Pancreas (tissue), 10 donors: Measurements from ENCODE around the gene PHACTR2. TPM values are rescaled to one million over a fixed set of nuclear protein-coding genes. Genes with fewer than 3 reads are reported as not detected.

Experiments
- ATAC-seq, 4 donors: fragments of 200-7000 bp; cut with Tn5 transposase; one replicate each; pipeline versions ENCODE4 v1.8.0 to v1.9.1; 2020; ENCODE audit warnings: mild to moderate bottlenecking in 4 of 4, moderate library complexity in 4 of 4
- DNase-seq, 6 donors: peaks; one replicate each; pipeline ENCODE4 v3.0.0-alpha.2; 2020
- FAIRE-seq: peaks from 2 replicates; lab custom pipeline; 2012; peaks lifted over from hg19 to GRCh38; lab: Jason Lieb, UNC
- H3K27ac ChIP-seq, 4 donors: fragments of 200-600 bp; sonication (generic); 1 replicate in 3 of 4; 2 replicates in 1 of 4; pipeline versions ENCODE4 v1.5.0 to v1.8.0; 2020
- H3K27me3 ChIP-seq, 4 donors: fragments of 200-600 bp; one replicate each; pipeline ENCODE4 v1.8.0; 2021
- H3K36me3 ChIP-seq, 3 donors: fragments of 200-600 bp; sonication (generic) in 1 of 3; one replicate each; pipeline versions ENCODE4 v1.5.0 to v1.8.0; 2020 to 2021
- H3K4me1 ChIP-seq, 3 donors: fragments of 200-600 bp; one replicate each; pipeline ENCODE4 v1.8.0; 2021
- H3K4me3 ChIP-seq, 4 donors: fragments of 200-600 bp; sonication (generic) in 2 of 4; one replicate each; pipeline versions ENCODE4 v1.5.0 to v1.8.0; 2020 to 2021
- H3K9me3 ChIP-seq, 4 donors: fragments of 200-600 bp; one replicate each; pipeline ENCODE4 v1.8.0; 2021
- WGBS, 2 donors: extraction: QIAGEN DNeasy Blood & Tissue Kit; methylation state at CpG; one replicate each; pipeline ENCODE4 v1.1.7; 2013; 5-methylcytosine and 5-hydroxymethylcytosine counted together
- intact Hi-C, 3 donors: fragments of 100-400 bp; cut with DNase I; formaldehyde crosslinking; loops; one replicate each; pipeline versions ENCODE4 v1.11.1 to v1.14.2; 2022
- polyA plus RNA-seq, 2 donors: library from polyadenylated mRNA; stranded (reverse); fragments of 200-250 nt; gene quantifications; one replicate each; pipeline ENCODE4 v1.2.3, GENCODE V29; 2013
- total RNA-seq, 6 donors: library from RNA; stranded (reverse); fragmentation: NEBNext Ultra II Directional in 4 of 6; extraction: Animal tissue kit (Norgen Biotek cat#: 25700) in 4 of 6; gene quantifications; one replicate each; pipeline versions ENCODE4 v1.2.1 to v1.2.4, GENCODE V29; 2021 to 2023
- TF ChIP-seq, protein P1 (sequence below), 4 donors: fragments of 200-600 bp; sonication (generic) in 3 of 4; IDR thresholded peaks; one replicate each; pipeline versions ENCODE4 v1.5.0 to v1.8.0; 2021; ENCODE audit warnings: antibody characterized with exemption in 4 of 4
- donor health status: healthy with polysubstance abuse.
- donor health status: DM: no; HTN: no; CAD: no; lungs with moderate emphysema.
- donor health status: DM: no; HTN: no; CAD: no.
- donor health status: control.
- donor health status: control.
- donor health status: Bipolar disorder and iron deficiency.
- donor health status: DM: yes; HTN: yes; CAD: no.
- donor health status: DM: no; HTN: no; CAD: no.
- donor health status: DM: no; HTN: no; CAD: no.
- donor health status: DM: yes; HTN: yes; CAD: no.

Gene PHACTR2
- total and polyA plus RNA-seq, 8 donors = 2.7 to 19.0 (median 8.9) TPM

DNA sequence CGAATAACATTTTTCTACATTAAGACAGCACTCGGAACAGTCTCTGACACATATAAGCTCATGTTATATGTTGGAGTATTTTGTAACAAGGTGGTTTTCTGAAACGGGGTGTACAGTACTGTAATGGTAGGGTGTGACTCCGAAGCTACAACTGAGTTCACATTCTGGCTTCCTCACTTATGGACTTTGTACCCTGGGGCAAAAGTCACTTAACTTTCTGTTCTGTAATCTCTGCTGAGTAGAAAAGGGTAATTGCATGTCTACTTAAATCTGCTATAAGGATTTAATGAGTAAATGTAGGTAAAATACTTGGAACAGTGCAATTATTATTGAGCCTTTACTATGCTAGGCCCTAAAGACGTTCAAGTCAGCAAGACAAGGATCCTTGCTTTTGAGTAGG is 160.6 kb downstream of the PHACTR2 start:
- Histone ChIP-seq H3K4me3 (no peak overlapping the region), H3K27me3 (no peaks in the 10 kb centered on the region), H3K4me1 (no peaks in the 10 kb centered on the region), H3K36me3 (no peaks in the 10 kb centered on the region), H3K27ac (no peak overlapping the region), H3K9me3 (no peaks in the 10 kb centered on the region)
- DNase-seq (no peak), ATAC-seq (no peak), FAIRE-seq (no peak)
- TF ChIP-seq, protein P1, sequence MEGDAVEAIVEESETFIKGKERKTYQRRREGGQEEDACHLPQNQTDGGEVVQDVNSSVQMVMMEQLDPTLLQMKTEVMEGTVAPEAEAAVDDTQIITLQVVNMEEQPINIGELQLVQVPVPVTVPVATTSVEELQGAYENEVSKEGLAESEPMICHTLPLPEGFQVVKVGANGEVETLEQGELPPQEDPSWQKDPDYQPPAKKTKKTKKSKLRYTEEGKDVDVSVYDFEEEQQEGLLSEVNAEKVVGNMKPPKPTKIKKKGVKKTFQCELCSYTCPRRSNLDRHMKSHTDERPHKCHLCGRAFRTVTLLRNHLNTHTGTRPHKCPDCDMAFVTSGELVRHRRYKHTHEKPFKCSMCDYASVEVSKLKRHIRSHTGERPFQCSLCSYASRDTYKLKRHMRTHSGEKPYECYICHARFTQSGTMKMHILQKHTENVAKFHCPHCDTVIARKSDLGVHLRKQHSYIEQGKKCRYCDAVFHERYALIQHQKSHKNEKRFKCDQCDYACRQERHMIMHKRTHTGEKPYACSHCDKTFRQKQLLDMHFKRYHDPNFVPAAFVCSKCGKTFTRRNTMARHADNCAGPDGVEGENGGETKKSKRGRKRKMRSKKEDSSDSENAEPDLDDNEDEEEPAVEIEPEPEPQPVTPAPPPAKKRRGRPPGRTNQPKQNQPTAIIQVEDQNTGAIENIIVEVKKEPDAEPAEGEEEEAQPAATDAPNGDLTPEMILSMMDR (IDR thresholded peaks at IDR 0.05) = no peak
- intact Hi-C loops = no loop called here
- WGBS, 2 donors = 52 to 58% methylated on average over 5 of the region's 5 CpGs

DNA sequence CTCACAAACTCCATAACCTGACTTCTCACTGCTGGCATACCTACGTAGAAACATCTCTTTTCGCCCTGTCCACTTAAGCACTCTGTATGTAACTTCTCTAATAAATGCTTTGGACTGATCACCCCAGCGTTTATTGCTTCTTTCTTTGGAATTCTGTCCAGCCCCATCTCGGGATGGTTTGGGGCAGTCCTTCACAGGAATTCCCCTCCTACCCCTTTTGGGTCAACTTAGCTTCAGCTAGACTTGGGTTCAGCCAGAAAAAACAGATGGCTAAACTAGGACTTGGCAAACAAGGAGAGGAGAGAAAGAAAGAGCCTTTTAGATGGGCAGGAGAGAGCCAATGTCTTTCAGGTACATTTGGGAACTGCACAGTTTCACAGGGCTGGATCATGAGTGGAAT is 161.4 kb downstream of the PHACTR2 start:
- ATAC-seq = no peak
- intact Hi-C loops = no loop called here
- Histone ChIP-seq H3K4me3 (no peak overlapping the region), H3K36me3 (no peaks in the 10 kb centered on the region), H3K27ac (no peak overlapping the region), H3K9me3 (no peaks in the 10 kb centered on the region), H3K27me3 (no peaks in the 10 kb centered on the region), H3K4me1 (peaks cover 0 to 3% (median 0%) of the 10 kb centered on the region in 3 donors)
- TF ChIP-seq, protein P1 (IDR thresholded peaks at IDR 0.05) = no peak
- no peak for DNase-seq
- 77 to 81% methylated on average over 4 of the region's 4 CpGs for WGBS, 2 donors
- FAIRE-seq = no peak

DNA sequence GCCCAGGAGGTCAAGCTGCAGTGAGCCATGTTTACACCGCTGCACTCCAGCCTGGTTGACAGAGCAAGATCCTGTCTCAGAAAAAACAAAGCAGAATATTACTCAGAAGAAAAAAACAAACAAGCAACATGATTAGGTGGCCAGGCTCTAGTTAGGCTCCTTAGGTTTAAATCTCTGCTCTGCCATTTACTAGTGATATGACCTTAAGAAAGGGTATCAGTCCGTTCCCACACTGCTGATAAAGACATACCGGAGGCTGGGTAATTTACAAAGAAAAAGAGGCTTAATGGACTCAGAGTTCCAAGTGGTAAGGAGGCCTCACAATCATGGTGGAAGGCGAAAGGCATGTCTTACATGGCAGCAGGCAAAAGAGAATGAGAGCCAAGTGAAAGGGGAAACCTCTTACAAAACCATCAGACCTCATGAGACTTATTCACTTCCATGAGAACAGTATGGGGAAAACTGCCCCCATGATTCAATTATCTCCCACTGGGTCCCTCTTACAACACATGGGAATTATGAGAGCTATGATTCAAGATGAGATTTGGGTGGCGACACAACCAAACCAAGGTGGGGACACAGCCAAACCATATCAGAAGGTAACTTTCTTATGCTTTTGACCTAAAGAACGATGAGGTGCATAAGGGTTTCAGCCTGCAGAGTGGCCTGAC is 163.0 kb downstream of the PHACTR2 start:
- ATAC-seq (no peak), DNase-seq (no peak), FAIRE-seq (no peak)
- Histone ChIP-seq H3K27me3 (no peaks in the 10 kb centered on the region), H3K27ac (no peak overlapping the region), H3K4me3 (no peak overlapping the region), H3K9me3 (no peaks in the 10 kb centered on the region), H3K36me3 (peaks cover 0 to 6% (median 0%) of the 10 kb centered on the region in 3 donors), H3K4me1 (peaks cover 0 to 8% (median 0%) of the 10 kb centered on the region in 3 donors)
- intact Hi-C loops = no loop called here
- 83 to 88% methylated on average over 6 of the region's 6 CpGs for WGBS, 2 donors
- TF ChIP-seq, protein P1 (IDR thresholded peaks at IDR 0.05) = no peak

DNA sequence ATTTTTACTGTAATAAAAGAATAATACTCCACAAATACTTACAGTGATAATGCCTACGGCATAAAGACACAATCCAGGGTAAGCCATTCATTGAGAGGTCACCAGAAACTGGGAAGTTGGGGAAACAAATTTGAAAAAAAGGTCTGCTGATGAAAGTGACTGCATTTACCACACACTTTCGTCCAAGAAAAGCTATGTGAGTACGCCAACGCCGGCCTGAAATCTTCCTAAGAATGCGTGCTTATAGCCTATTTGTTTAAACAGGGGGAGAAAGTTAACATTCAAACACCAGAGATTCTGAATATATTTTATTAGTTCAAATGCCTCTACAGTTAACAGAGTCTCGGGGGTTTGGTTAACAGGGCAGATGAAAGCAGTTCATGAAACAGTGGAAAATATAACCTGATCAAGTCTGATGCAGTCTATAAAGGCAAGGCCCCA is 164.7 kb downstream of the PHACTR2 start:
- no peak for FAIRE-seq
- TF ChIP-seq, protein P1 (IDR thresholded peaks at IDR 0.05) = no peak
- peak; percentile 41 to 65 (median 52) for ATAC-seq
- DNase-seq = no peak
- Histone ChIP-seq H3K27me3 (no peaks in the 10 kb centered on the region), H3K4me1 (peaks cover 0 to 8% (median 0%) of the 10 kb centered on the region in 3 donors), H3K9me3 (no peaks in the 10 kb centered on the region), H3K4me3 (peak overlapping the region; percentile 69 to 97 (median 85)), H3K27ac (peak overlapping the region; percentile 66 to 91 (median 87)), H3K36me3 (peaks cover 0 to 19% (median 0%) of the 10 kb centered on the region in 3 donors)
- 20 to 21% methylated on average over 7 of the region's 7 CpGs for WGBS, 2 donors
- intact Hi-C loops = no loop called here
